Inflammatory macrophage treated with lipopolysaccharide for 4 hours (primary cell): Measurements from ENCODE around the gene PROSER3.

Source experiments
- DNase-seq: peaks from one replicate; pipeline ENCODE4 v3.0.0-alpha.2; 2020

PROSER3 gene

DNA sequence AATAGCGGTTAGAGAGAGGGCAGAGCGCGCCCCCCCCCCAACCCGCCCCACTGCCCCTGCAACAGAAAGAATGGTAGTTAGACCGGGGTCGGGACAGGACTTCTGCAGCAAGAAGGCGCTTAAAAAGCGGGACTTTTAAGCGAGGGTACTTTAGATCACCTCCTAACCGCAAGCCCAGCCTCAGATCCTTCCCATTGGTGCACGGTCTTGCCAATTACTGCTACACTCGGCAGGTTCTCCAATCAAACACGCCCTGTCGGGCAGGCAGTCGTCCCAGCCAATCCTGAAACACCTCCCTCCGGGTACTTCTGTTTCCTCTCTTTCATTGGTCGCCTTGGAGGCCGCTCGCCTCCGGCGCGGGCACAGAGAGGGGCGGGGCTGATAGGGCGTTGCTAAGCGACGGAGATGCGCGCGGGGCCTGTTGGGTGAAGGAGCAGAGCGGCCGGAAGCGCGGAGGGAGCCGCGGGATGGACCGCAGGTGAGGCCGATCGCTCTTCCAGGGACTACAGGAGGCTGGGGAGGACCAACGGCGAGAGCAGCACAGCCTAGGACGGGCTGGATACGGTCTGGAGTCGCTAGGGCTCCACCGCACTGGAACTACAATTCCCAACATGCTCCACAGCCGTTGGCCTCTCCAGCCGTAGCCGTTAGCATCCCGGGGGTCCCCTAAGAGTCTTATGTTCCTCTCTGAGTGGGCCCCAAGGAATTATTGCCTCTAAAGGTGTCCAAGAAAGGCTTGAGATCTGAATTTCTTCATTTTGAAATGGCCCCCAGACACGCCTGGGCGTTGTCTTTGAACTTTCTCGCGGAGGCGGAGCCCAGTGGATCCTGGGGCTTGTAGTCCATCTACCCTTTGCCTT is at the start of gene PROSER3:
PROSER3 (plus strand) TSS at position 428 of the 860 bp plus-strand sequence; CDS start at position 468, 40 bp downstream.
- DNase-seq, result peak; percentile 99

GRCh38 chr19:35708391-35708790 is 49.6 kb upstream of the PROSER3 start:
- no peak for DNase-seq

GRCh38 chr19:35710784-35711723 is 46.9 kb upstream of the PROSER3 start:
- peak; percentile 48 for DNase-seq

- no peak for DNase-seq
Measured at GRCh38 chr19:35712567-35713505, 45.1 kb upstream of the PROSER3 start.

GRCh38 chr19:35713506-35713850 is 44.5 kb upstream of the PROSER3 start:
- DNase-seq, result no peak

DNA sequence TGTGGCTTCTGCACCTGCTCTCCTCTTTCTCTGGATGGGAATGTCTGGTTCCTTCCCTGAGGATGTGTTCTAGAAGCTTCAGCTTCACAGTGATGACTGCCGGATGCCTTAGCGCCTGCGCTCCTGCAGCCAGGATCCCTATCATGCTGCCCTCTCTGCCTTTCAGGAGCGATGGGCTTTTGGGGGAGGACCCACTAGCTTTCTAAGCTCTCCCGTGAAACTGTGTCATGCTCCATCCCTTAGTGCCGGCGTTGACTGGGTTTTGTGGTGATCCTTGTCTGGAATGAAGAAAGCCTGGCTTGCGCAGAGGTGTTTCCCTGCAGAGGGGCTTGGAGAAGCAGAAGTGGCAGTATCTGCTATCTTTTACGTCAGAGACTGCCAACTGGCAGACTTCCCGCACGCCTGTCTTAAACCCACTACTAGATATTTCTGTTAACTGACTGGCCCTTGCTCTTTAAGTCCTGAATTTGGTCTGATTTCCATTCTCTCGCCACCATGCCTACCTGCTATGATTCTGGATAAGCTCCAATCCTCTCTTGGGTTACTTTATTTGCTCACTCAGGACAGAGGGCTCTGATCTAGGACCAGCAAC is 44.0 kb upstream of the PROSER3 start:
- no peak for DNase-seq

DNA sequence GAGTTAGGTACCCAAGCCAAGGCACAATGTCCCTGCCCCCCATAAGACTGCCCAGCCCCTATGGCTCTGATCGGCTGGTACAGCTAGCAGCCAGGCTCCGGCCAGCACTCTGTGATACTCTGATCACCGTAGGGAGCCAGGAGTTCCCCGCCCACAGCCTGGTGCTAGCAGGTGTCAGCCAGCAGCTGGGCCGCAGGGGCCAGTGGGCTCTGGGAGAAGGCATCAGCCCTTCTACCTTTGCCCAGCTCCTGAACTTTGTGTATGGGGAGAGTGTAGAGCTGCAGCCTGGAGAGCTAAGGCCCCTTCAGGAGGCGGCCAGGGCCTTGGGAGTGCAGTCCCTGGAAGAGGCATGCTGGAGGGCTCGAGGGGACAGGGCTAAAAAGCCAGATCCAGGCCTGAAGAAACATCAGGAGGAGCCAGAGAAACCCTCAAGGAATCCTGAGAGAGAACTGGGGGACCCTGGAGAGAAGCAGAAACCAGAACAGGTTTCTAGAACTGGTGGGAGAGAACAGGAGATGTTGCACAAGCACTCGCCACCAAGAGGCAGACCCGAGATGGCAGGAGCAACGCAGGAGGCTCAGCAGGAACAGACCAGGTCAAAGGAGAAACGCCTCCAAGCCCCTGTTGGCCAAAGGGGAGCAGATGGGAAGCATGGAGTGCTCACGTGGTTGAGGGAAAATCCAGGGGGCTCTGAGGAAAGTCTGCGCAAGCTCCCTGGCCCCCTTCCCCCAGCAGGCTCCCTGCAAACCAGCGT is 43.2 kb upstream of the PROSER3 start:
- no peak for DNase-seq

GRCh38 chr19:35715355-35715809 is 42.6 kb upstream of the PROSER3 start:
- no peak for DNase-seq

GRCh38 chr19:35715981-35716800 is 41.8 kb upstream of the PROSER3 start:
- DNase-seq, result no peak

DNA sequence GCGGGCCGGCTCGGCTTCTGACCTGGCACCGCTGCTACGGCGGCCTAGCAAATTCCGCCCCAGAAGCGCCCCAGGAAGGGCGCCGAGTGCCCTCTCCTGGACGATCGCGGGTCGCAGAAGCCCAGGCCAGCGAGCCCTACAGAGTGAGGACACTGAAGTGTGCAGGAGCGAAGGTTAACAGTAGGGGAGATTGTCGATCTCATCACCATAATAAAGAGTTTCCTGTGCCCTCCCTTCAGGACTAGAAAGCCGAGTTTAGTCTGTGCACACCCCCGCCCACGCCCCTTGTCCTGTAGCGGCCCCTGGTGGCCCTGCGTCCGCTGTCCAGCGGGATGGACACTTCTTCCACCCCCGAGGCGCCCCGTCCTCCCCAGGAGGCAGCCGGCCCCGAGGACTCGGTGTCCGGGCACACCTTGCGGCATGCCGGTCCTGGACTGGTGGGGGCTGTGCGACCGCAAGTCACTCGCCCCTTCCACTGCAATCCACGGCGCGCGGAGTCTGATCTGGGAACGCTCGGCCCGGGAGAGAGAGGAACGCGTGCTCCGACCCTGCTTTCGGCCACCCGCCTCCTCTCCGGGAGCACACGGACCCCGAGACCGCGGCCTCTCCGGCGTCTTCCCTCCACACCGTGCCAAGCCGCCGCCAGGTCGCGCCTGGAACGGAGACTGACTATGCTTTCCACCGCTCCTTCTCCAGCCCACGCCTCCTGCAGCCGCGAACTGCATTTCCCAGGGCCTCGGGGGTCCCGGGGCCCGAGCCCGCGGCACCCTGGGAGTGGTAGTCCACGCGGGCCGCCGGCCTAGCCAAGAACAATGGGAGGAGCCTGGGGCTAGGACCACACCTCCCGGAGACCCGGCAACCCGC is 40.9 kb upstream of the PROSER3 start:
- peak; percentile 93 for DNase-seq

- DNase-seq, result no peak
Measured at GRCh38 chr19:35717665-35718344, 40.2 kb upstream of the PROSER3 start, which contains the start of gene KMT2B. Gene KMT2B (plus strand): TSS chr19:35718003. CDS start chr19:35718019, 16 bp downstream.

GRCh38 chr19:35718345-35719041 is 39.5 kb upstream of the PROSER3 start:
- DNase-seq, result peak; percentile 28

- no peak for DNase-seq
Measured at GRCh38 chr19:35719402-35720162, 38.4 kb upstream of the PROSER3 start.

DNA sequence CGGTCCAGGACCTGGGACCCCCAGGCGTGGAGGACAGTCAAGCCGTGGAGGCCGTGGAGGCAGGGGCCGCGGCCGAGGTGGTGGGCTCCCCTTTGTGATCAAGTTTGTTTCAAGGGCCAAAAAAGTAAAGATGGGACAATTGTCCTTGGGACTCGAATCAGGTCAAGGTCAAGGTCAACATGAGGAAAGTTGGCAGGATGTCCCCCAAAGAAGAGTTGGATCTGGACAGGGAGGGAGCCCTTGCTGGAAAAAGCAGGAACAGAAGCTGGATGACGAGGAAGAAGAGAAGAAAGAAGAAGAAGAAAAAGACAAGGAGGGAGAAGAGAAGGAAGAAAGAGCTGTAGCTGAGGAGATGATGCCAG is 37.8 kb upstream of the PROSER3 start:
- DNase-seq, result no peak

DNA sequence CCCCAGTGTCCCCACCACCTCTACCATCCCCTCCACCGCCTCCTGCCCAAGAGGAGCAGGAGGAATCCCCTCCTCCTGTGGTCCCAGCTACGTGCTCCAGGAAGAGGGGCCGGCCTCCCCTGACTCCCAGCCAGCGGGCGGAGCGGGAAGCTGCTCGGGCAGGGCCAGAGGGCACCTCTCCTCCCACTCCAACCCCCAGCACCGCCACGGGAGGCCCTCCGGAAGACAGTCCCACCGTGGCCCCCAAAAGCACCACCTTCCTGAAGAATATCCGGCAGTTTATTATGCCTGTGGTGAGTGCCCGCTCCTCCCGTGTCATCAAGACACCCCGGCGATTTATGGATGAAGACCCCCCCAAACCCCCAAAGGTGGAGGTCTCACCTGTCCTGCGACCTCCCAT is 37.3 kb upstream of the PROSER3 start:
- no peak for DNase-seq

DNA sequence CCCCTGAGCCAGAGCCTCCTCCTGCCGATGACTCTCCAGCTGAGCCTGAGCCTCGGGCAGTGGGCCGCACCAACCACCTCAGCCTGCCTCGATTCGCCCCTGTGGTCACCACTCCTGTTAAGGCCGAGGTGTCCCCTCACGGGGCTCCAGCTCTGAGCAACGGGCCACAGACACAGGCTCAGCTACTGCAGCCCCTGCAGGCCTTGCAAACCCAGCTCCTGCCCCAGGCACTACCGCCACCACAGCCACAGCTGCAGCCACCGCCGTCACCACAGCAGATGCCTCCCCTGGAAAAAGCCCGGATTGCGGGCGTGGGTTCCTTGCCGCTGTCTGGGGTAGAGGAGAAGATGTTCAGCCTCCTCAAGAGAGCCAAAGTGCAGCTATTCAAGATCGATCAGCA is 36.6 kb upstream of the PROSER3 start:
- no peak for DNase-seq

GRCh38 chr19:35722461-35722860 is 35.5 kb upstream of the PROSER3 start:
- DNase-seq, result no peak
